Stimulated activated CD8-positive, alpha-beta memory T cell treated with anti-CD3 and anti-CD28 coated beads, Interleukin-4, amount 100 ng/mL, for 24 hours (primary cell): ENCODE data around the gene NEMP1.
"Not testable (repeated sequence)": the region's sequence is repeated elsewhere in the genome, so short reads cannot be mapped to it uniquely, and the experiment has no call there.

Experiments
- DNase-seq: peaks from one replicate; pipeline ENCODE4 v3.0.0-alpha.2; 2020; ENCODE audit warnings: low read depth

NEMP1 gene

GRCh38 chr12:57091638-57092528 lies 13.3 kb upstream of the NEMP1 start:
- DNase-seq: no peak

GRCh38 chr12:57090924-57091637 lies 12.5 kb upstream of the NEMP1 start:
- no peak for DNase-seq

DNA sequence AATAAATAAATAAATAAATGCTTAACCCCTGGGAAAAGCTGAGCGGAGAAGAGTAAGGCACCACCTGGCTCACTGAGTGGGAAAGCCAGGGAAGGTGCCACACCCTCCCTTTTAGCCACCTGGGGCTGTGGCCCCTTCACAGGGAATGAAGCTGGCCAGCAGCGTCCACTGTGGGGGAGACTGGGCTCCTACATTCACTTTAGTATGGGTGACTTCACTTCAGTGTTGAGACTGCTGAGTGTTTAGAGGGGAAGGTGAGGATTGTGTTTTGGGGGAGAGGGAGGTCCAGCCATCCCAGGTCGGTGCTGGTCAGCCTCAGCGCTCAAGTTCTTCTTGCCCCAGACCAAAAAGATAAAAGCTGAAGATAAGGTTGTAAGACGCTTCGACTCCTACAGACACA lies 11.9 kb upstream of the NEMP1 start:
- no peak for DNase-seq

GRCh38 chr12:57089271-57090245 lies 11.0 kb upstream of the NEMP1 start:
- DNase-seq: peak; percentile 35

DNA sequence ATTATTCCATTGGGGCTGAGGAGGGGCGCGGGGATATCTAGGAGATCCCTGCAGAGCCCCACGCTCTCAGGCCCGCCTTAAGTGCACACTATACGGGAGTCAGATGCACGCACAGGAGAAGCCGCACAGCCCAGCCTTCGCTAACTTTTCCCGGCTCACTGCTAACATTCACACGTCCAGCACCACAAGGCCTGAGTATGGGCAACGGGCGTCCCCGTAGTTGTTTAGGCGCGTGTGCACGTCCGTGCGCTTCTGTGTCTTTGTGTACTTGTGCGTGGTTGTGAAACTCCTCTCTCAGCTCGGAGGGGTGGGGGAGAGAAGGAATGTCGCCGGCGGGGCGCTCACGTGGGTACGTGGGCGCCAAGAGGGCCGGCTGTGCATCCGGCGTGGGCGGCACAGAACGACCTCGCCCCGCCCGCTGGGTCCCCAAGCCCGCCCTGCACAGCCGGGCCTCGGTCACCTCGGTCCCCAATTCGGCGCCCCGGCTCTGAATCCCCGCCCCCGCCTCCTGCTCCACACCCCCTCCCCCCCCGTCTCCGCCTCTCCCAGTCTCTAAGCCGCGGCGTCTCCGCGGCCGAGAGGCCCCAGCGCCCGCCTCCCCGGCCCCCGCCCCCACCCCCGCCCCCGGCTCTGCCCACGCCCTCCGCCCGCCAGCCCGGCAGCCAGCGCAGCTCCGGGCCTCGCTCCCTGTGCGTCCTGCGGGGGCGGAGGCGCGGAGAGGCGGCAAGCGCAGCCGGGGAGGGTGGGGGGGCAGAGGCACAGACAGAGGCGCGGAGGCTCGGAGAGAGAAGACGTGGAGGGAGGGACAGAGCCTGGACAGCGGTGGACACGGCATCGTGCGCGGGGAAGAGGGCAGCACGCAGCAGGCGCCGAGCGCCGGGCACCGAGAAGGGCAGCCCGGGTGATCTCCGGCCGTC lies 10.0 kb upstream of the NEMP1 start, which contains the start of gene NAB2:
NAB2 (plus strand) TSS at position 761 of the 917 bp plus-strand sequence. CDS start 158 bp downstream, outside the sequence.
- DNase-seq: peak; percentile 86

DNA sequence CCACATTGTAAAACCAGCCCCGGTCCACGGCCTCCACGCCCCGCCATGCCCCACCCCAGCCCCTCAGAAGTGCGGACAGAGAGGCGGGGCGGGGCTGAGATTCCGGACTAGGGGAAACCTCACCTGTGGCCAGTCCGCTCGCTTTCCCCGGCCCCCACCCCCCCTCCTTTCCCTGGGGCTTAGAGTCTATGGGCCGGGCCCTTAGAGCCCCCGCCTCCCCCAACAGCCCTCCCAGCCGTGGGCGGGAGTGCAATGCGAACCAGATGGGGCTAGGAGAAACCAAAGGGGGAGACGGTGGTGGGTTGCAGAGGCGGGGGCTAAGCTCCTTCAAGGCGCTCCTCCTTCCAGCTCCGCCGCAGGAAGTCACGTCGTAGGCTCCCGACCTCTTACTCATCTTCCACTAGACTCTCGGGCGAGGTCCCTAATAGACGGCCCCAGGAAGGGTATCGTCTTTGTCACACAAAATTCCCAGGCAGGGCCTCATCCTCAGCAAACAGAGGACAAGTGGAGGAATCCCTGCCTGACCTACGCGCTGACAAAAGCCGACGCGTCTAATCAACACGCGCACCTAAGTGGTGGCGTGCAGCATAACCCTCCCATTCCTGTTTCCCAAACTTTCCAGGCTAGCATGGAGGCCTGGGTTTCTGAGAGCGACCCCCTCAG lies 9.2 kb upstream of the NEMP1 start:
- peak; percentile 84 for DNase-seq

DNA sequence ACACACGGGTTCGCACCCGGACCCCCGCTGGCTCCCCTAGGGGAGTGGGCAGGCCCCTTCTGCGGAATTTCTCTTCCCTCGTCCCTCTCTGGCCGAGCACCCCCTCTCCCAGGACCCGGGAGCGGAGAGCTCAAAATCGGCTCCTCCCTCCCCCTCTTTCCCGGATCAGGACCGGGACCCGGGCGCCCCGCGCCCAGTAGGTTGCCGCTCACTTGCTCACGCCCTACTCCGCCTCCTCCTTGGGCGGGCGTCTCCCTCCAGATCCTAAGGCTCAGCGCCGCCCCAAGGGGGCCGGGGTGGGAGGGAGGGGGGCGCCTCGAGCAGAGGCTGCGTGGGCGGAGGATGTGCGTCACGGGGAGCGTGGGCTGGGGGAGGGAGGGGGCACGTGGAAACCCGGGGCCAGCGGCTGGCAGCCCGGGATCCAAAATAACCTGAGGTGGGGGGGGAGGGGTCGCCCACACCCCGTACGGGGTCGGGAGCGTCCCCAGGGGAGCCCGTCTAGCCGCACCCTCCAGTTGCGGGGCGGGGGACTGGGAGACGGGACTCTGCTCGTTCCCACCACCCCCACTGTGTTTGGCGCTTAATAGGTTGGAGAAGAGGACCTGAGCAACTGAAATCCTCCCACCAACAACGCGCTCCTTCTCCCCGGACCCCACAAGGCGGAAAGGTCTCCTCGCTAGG lies 8.6 kb upstream of the NEMP1 start:
- peak; percentile 94 for DNase-seq

GRCh38 chr12:57086493-57087009 lies 8.0 kb upstream of the NEMP1 start:
- DNase-seq: peak; percentile 31

GRCh38 chr12:57085999-57086492 lies 7.5 kb upstream of the NEMP1 start:
- DNase-seq: no peak

- no peak for DNase-seq
Measured at GRCh38 chr12:57080855-57081254, 2.3 kb upstream of the NEMP1 start.

- DNase-seq: no peak
Measured at GRCh38 chr12:57079821-57080220, 1.2 kb upstream of the NEMP1 start.

GRCh38 chr12:57073566-57074450 lies 4.8 kb downstream of the NEMP1 start:
- not testable (repeated sequence) for DNase-seq

DNA sequence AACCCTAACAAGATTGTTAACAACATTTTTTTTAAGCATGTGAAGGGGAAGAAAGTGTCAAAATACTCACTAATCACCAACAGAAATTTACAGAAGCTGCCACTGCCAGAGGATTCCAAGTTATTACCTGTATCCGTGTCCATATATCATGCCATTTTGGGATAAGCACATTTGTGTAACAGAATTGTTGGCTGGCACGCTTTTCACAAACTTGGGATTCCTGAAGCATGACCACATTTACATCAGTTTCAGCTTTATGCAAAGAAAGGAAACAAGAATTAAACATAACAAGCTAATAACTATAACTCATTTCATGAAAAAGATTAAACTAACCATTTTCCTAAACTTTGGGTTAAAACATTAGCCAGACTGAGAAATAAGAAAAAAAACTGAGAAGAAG lies 5.9 kb downstream of the NEMP1 start:
- DNase-seq: no peak

GRCh38 chr12:57069523-57069922 lies 9.1 kb downstream of the NEMP1 start:
- no peak for DNase-seq

DNA sequence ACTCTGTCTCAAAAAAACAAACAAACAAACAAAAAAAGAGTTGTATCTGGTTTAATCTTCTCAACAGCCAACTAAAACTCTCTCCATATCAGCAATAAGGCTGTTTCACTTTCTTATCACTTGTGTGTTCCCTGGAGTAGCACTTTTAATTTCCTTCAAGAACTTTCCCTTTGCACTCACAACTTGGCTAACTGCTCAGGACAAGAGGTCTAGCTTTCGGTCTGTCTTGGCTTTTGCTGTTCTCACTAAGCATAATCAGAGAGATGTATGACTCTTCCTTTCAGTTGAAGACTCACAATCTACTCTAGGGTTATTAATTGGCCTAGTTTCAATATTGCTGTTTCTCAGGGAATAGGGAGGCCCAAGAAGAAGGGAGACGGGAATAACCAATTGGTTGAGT lies 12.3 kb downstream of the NEMP1 start:
- no peak for DNase-seq

GRCh38 chr12:57063991-57064685 lies 14.5 kb downstream of the NEMP1 start:
- peak; percentile 14 for DNase-seq

DNA sequence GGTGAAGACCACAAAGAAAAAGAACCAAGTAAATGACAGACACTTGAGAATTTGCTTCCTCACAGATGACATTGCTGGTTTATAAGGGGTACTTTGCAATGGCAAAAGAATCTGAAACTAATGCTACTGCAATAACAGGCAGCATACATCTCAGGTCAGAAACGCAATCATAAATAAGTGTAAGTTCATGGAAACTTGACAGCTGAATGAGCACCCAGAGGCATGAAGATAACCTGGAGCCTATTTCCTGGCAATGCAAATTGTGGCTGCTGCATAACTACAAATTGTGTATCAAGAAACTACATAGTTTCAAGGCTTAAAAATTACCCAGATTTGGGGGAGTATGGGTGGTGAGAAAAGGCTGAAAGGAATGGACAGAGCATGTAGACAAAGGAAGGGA lies 20.1 kb downstream of the NEMP1 start:
- DNase-seq: no peak
